Stimulated activated CD4-positive, alpha-beta T cell treated with anti-CD3 and anti-CD28 coated beads, Interleukin-12 subunit alpha, Interleukin-12 subunit beta, amount 100 ng/mL, for 24 hours (primary cell): ENCODE results near the gene FGF5.
"Not testable (repeated sequence)": the region's sequence is repeated elsewhere in the genome, so short reads cannot be mapped to it uniquely, and the experiment has no call there.

Source experiments
- DNase-seq, 2 experiments: peaks; one replicate each; pipeline ENCODE4 v3.0.0-alpha.2; 2020; ENCODE audit warnings: low read depth in 2 of 2

The FGF5 gene

DNA sequence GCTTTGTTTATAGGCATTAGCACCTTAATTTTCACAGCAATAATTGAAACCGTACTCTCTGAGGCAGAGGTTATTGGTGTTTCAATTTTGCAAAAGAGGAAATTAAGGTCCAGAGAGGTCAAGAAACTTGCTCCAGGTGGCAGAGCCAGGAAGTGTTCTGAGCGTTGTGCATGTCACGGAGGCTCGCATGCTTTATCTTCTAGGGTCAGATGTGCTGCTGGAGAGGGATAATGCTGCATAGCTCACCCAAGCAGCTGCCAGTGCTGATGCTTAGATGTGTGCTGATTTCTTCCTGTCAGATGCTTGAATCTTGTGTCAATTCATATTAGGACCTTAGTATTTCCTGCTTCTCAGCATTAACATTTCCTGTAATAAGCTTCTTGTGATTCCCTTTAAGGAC, 13.0 kb upstream of the FGF5 start:
- DNase-seq, result no peak

DNA sequence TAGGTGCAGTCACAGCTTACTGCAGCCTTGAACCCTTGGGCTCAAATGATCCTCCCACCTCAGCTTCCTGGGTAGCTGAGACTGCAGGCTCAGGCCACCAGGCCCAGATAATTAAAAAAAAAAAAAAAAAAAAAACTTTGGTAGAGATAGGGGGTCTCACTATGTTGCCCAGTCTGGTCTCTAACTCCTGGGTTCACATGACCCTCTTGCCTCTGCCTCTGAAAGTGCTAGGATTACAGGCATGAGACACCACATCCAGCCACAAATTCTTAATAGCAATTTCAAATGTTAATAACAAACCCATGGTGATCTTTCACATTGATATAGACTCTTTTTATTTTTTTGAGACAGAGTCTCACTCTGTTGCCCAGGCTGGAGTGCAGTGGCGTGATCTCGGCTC, 12.3 kb upstream of the FGF5 start:
- DNase-seq, result no peak

- DNase-seq, result no peak
Observed at GRCh38 chr4:80255329-80256095, 11.0 kb upstream of the FGF5 start.

DNA sequence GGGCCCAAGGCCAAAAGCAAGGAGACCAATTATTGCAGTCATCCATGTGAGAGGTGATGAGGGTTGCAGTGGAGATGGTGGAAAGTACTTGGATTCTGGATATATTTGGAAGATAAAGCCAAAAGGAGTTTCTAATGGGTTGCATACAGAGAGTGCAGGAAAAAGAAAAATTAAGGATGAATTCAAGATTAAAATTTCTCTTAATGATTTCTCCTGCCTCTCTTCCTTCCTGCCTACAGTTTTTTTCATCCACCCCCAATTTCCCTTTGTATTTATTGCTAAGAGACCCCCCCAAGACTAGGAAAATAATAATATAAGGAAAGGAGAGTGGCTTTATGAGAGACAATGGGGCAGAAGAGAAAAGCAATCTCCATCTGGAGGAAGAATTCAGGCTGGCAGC, 8.6 kb upstream of the FGF5 start:
- DNase-seq, result no peak

DNA sequence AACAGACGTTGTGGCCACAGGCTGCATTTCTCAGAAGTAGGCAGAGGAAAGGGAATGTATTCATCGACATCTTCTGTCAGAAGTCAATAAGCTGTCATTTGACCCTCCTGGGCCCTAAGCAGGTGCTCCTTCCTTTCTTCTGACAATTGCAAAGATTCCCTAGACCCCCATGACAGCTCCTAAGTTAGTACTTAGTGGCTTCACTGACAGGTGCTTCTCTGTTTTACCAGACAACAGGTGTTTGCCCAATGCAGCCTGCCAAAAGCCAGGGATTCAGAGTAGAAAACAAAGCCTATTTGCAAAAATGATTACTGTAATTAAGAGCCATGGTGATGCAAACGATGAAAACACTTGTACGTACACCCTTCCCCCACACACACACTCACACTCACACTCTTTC, 7.5 kb upstream of the FGF5 start:
- no peak for DNase-seq

- DNase-seq, result no peak
Observed at GRCh38 chr4:80259817-80260216, 6.6 kb upstream of the FGF5 start.

DNA sequence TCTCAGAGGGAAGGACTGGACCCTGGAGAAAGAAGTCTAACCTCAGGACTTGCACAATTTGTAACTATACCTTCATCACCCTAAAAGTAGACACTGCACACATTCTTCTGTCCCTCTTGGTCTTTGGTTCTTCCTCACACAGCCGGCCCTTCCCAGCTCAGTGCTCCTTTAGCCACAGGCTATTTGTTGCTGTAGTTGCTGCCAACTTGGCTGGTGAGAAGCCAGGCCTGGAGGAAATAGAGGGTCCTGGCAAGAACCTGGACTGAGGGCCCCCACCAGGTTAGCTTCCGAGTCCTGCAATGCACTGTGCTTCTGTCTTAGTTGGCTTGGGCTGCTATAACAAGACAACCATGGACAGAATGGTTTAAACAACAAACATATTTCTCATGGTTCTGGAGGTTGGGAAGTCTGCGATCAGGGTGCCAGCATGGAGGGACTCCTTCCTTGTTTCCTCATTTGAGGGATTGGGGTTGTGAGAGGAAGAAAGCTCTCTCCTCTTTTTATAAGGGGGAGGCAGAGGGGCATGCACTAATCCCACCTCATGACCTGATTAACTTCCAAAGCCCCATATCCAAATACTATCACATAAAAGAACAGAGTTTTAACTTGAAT, 4.4 kb upstream of the FGF5 start:
- no peak for DNase-seq

DNA sequence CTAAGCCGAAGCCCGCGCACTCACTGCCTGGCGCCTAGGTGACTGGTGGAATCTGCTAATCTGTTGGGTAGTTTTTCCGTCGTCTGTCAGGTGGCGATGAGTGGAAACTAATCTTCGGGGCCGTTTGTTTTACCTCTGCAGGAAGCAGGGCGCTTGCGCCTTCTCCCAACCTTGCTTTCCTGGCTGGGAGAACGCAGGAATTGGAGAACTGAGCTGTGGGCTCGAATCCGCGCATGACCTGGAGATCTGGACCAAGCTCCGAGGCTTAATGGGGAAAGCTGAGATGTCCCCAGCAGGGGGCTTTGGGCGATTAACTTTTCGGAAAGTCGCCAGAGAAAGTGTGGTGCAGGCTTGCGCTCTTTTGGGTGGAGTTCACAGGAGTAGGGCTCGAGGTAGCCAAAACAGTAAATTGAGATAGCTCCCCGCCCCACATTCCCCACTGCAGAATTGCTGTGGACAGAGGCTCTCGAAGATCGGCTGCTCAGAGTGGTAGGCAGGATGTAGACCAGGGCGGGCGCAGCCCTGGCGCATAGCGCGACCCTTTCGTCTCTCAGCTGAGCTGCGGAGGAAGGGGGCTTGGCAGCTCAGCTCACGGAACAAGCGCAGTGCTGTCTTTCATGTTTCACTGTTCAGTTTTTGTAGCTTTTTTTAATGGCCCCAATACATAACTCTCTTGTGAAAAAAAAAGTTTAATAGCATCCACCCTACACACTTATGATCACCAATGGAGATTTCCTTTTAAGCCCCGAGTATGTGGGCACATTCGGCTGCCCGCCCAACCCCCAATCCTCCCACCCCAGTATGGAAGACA, 2.7 kb upstream of the FGF5 start:
- DNase-seq, result no peak

- no peak for DNase-seq
Observed at GRCh38 chr4:80264352-80264647, 2.2 kb upstream of the FGF5 start.

- DNase-seq, result no peak
Observed at GRCh38 chr4:80264825-80265224, 1.6 kb upstream of the FGF5 start.

DNA sequence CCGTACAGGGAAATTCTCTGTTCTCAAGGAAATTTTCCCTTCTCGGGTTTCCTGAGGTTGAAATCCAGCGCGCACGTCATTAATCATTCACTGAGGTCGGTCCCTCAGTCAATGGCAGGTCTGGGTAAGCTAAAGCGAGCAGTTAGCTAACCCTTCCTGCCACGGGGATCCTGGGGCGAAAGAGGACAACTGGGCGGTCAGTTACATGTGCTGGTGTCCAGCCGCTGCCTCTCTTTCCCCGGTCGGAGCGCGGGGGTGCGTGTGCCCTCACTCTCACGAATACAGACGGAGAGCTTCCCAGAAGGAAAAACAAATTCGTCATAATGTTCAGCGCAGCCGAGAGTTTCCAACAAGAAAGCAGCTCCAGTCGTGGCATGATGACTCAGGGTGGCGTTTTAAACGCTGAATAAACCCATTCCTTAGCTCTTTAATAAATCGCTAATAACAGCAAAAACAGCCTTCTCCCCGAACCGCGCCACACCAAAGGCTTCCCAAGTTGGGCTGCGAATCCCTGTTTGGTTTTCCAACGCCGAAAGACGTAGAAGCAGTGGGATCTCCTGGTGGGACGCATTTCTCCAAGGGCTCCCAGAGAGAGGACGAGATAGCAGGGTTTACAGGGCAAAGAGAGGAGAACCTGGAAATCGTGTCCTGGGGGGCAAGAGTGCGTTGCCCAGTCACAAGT, 752 bp upstream of the FGF5 start:
- DNase-seq, result no peak

- DNase-seq, result no peak
Observed at GRCh38 chr4:80266902-80267380, 477 bp downstream of the FGF5 start.

- DNase-seq, result no peak
Observed at GRCh38 chr4:80268081-80268823, 1.8 kb downstream of the FGF5 start.

DNA sequence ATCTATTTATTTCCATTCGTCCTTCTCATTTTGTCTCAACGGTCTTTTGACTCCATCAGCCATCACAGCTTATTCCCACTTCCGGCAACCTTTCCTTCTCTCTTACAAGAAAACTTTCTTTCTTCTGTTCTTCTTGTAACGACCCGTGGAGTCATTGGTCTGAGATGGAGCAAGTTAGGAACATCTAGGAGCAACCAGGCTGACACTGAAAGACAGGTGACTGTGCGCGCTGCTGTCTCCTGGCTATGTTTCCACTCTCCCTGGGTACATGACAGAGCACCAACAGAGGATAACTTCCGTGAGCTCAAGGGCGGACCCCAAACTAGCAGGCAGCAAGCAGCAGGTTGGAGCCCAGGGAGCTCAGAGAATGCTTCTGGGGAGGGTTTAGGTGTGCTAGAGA, 2.5 kb downstream of the FGF5 start:
- DNase-seq, result no peak

- DNase-seq, result no peak
Observed at GRCh38 chr4:80270321-80270720, 3.9 kb downstream of the FGF5 start.

DNA sequence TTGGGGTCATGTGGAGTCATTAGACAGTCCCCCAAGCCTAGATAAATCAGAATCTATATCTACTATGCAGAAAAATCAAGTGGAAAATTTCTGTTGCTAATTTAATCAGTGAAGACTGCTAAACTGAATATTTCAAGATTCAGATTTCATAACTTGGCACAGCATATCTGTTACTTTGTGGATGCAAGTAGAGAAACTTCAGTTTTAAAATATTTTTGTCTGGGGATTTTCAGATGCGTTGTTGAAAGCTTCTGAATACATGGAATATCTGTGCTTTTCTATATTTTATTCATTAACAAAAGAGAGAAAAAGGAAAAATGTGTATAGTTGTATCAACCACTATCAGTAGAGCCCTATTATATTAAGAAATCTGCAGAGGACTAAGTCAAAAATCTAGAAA, 4.4 kb downstream of the FGF5 start:
- no peak for DNase-seq

DNA sequence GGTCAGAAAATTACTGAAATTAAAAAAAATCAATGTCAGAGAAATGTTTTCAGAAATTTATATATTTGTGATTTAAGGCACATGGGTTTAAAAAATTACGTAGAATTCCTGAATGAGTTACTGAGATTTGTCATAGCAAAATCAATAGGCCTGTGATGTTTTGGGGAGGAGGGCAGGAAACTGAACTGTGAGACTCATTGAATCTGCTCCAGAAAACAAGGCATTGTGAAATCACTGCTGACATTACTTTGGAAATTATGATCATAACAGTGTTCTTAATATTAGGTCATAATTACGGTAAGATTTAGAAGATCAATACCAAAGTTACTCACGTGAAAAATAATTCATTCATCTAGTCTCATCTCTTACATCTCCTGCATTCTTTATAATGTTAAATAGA, 5.3 kb downstream of the FGF5 start:
- no peak for DNase-seq

GRCh38 chr4:80276931-80277330, 10.5 kb downstream of the FGF5 start:
- DNase-seq, result no peak

DNA sequence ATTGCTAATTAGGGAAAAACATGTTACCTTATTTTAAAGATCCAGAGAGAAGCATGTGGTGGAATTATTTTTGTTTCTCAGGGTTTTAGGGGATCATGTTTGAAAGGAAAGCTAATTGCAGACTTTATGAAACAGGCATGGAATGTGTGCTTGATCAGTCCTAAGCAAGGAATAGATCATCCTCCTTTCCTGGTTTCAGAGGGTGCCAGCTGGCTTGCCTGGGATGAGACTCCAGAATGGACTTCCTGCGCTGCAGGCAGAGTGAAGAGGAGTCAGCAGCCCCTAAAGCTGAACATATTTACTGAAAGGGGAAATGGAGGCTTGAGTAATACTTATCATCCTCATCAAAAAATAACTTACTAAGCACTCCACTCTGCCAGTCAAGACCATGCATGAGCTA, 13.3 kb downstream of the FGF5 start:
- no peak for DNase-seq

- DNase-seq, result no peak
Observed at GRCh38 chr4:80286451-80286850, 20.0 kb downstream of the FGF5 start.

DNA sequence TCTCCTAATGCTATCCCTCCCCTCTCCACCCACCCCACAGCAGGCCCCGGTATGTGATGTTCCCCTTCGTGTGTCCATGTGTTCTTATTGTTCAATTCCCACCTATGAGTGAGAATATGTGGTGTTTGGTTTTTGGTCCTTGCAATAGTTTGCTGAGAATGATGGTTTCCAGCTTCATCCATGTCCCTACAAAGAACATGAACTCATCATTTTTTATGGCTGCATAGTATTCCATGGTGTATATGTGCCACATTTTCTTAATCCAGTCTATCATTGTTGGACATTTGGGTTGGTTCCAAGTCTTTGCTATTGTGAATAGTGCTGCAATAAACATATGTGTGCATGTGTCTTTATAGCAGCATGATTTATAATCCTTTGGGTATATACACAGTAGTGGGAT, 24.2 kb downstream of the FGF5 start:
- DNase-seq, result not testable (repeated sequence)

GRCh38 chr4:80294206-80294605, 27.7 kb downstream of the FGF5 start:
- no peak for DNase-seq
